HepG2 (cell line): ENCODE results near the gene AMPD2. TPM values are rescaled to one million over a fixed set of nuclear protein-coding genes. Genes with fewer than 3 reads are reported as not detected.
"Not testable (repeated sequence)": the region's sequence is repeated elsewhere in the genome, so short reads cannot be mapped to it uniquely, and the experiment has no call there.

Experiments used
- ATAC-seq: fragments of 200-7000 bp; cut with Tn5 transposase; 3 replicates; pipeline ENCODE4 v1.9.1; 2020; ENCODE audit warnings: mild to moderate bottlenecking, moderate library complexity
- BruUV-seq: library from RNA; stranded (reverse); fragments of 400-500 nt; replicated peaks from 2 replicates; lab custom pipeline; 2021; lab: Mats Ljungman, UMichigan
- CTCF ChIA-PET: fragments of 300-600 bp; formaldehyde crosslinking; extraction: SDS; loops from one replicate; lab custom pipeline; 2021; ENCODE audit warnings: low total read pairs, inconsistent platforms, low intra/inter-chr PET ratio; lab: Yijun Ruan, JAX
- POLR2A ChIA-PET: fragments of 350-600 bp; sonication (Branson Sonifier 250); formaldehyde crosslinking; loops from one replicate; lab custom pipeline; 2020; ENCODE audit warnings: antibody characterized with exemption, inconsistent platforms; lab: Yijun Ruan, JAX
- DNase-seq: peaks from one replicate; pipeline ENCODE4 v3.0.0-alpha.2; 2015; ENCODE audit warnings: low spot score
- FAIRE-seq: peaks from 3 replicates; lab custom pipeline; 2011; peaks lifted over from hg19 to GRCh38; lab: Jason Lieb, UNC
- H2AFZ ChIP-seq: one replicate; pipeline ENCODE4 v1.6.1; 2011; ENCODE audit warnings: low read length, inconsistent platforms
- H3K27ac ChIP-seq: fragments of 300-600 bp; 3 replicates; pipeline ENCODE4 v1.8.0; 2011; ENCODE audit warnings: mixed run types, mild to moderate bottlenecking, mixed read lengths, low read length, inconsistent platforms; ENCODE audit not compliant: insufficient read depth; ENCODE audit errors: extremely low read length
- H3K27me3 ChIP-seq, 2 experiments: fragments of 200-600 bp in 1 of 2; 2 replicates in 1 of 2; 3 replicates in 1 of 2; pipeline versions ENCODE4 v1.6.0 to v1.8.0; 2011; ENCODE audit warnings: low read length in 2 of 2, mild to moderate bottlenecking in 2 of 2, moderate library complexity in 2 of 2, inconsistent platforms in 1 of 2; ENCODE audit not compliant: insufficient read depth in 2 of 2, control insufficient read depth in 1 of 2
- H3K36me3 ChIP-seq, 2 experiments: fragments of 200-600 bp in 1 of 2; replicated peaks in 1 of 2; 2 replicates in 1 of 2; 3 replicates in 1 of 2; pipeline versions ENCODE4 v1.5.1 to v1.8.0; 2011; ENCODE audit warnings: low read length in 2 of 2, inconsistent platforms in 1 of 2; ENCODE audit not compliant: insufficient read depth in 2 of 2, control insufficient read depth in 1 of 2
- H3K4me1 ChIP-seq: 2 replicates; pipeline ENCODE4 v1.5.1; 2012; ENCODE audit warnings: low read length, inconsistent platforms; ENCODE audit not compliant: insufficient read depth
- H3K4me2 ChIP-seq: 2 replicates; pipeline ENCODE4 v1.6.0; 2011; ENCODE audit warnings: low read depth, low read length, inconsistent platforms
- H3K4me3 ChIP-seq, 3 experiments: fragments of 200-600 bp in 1 of 3; sonication (generic), shearing (Covaris generic) in 1 of 3; replicated peaks in 1 of 3; 2 replicates each; pipeline ENCODE4 v1.5.1; 2011 to 2016; ENCODE audit warnings: low read length in 3 of 3, inconsistent platforms in 2 of 3, low read depth in 2 of 3, mild to moderate bottlenecking in 2 of 3, control low read depth in 1 of 3, mixed read lengths in 1 of 3; ENCODE audit not compliant: insufficient read depth in 1 of 3
- H3K79me2 ChIP-seq: one replicate; pipeline ENCODE4 v1.6.1; 2011; ENCODE audit warnings: low read length, inconsistent platforms; ENCODE audit not compliant: insufficient read depth
- H3K9ac ChIP-seq: 2 replicates; pipeline ENCODE4 v1.6.0; 2011; ENCODE audit warnings: mild to moderate bottlenecking, low read depth, low read length, inconsistent platforms; ENCODE audit not compliant: insufficient read depth
- H3K9me3 ChIP-seq: 2 replicates; pipeline ENCODE4 v1.5.1; 2012; ENCODE audit warnings: mild to moderate bottlenecking, low read length
- H4K20me1 ChIP-seq: 2 replicates; pipeline ENCODE4 v1.6.0; 2011; ENCODE audit warnings: inconsistent platforms, mild to moderate bottlenecking, low read length, moderate library complexity; ENCODE audit not compliant: insufficient read depth
- FOXA1 ChIP-seq, 2 experiments: fragments of 450-650 bp in 1 of 2; sonication (generic) in 1 of 2; formaldehyde crosslinking in 1 of 2; IDR thresholded peaks; 2 replicates each; pipeline versions ENCODE4 v1.4.0 to v1.6.1; 2016 to 2020; ENCODE audit warnings: missing genetic modification reagents in 1 of 2
- WGBS: methylation state at CpG from one replicate; pipeline ENCODE4 v1.1.6; 2017; ENCODE audit warnings: low lambda C conversion rate; 5-methylcytosine and 5-hydroxymethylcytosine counted together
- in situ Hi-C: cut with HindIII; loops from 2 replicates; pipeline ENCODE4 v1.10.0; 2017; ENCODE audit warnings: low pct_unique_long_range_greater_than_20kb; ENCODE audit not compliant: extremely low pct_ligation_motif_present
- intact Hi-C: fragments of 100-400 bp; cut with micrococcal nuclease; formaldehyde crosslinking; loops from one replicate; pipeline ENCODE4 v1.10.0; 2022; ENCODE audit not compliant: unreplicated experiment
- polyA plus RNA-seq, 8 experiments: library from polyadenylated mRNA; depleted of rRNA in 3 of 8; stranded (reverse) in 7 of 8; unstranded in 1 of 8; fragments of >200 nt; fragmentation: Illumina TruSeq in 4 of 8; extraction: Trizol in 4 of 8; gene quantifications; 2 replicates each; pipeline versions ENCODE4 v1.2.1 to v1.2.3, GENCODE V29; 2011 to 2016; ENCODE audit warnings: low read depth in 4 of 8, missing spikeins in 1 of 8, mixed read lengths in 1 of 8; ENCODE audit not compliant: insufficient read depth in 1 of 8
- total RNA-seq, 5 experiments: library from RNA; depleted of rRNA; stranded (reverse); fragments of >200 nt; fragmentation: Illumina TruSeq; extraction: Trizol; gene quantifications; 2 replicates each; pipeline ENCODE4 v1.2.3, GENCODE V29; 2016; ENCODE audit warnings: low read depth in 1 of 5

AMPD2 gene
- total and polyA plus RNA-seq, 2 of the 13 experiments (the other 11 are each of a cell fraction or from before 2014, with no cell fraction given) = 62.3 to 82.0 TPM

GRCh38 chr1:109669949-109670302, 50.3 kb downstream of the AMPD2 start:
- H2AFZ ChIP-seq, H4K20me1 ChIP-seq, H3K27ac ChIP-seq, H3K4me3 ChIP-seq, H3K36me3 ChIP-seq, CTCF ChIA-PET, BruUV-seq, intact Hi-C loops, H3K9me3 ChIP-seq, FAIRE-seq, H3K9ac ChIP-seq, H3K4me2 ChIP-seq, ATAC-seq, H3K79me2 ChIP-seq, H3K27me3 ChIP-seq, DNase-seq: not testable (repeated sequence)
- 90% methylated on average over 4 of the region's 5 CpGs for WGBS
- H3K4me1 ChIP-seq = peaks cover 13% of the 10 kb centered on the region
- POLR2A ChIA-PET = interaction anchor here (0.6 kb wide), 1 partner anchor 14 kb away, joined by 3 read pairs; the partner anchor contains the start of gene GSTM4
- in situ Hi-C loops = loop anchor here (10.0 kb wide), 1 partner anchor 45 kb away; the partner anchor contains the start of gene GSTM5

- CTCF ChIA-PET = no interaction called here
- H3K4me3 ChIP-seq = no peak overlapping the region
- no peaks in the 10 kb centered on the region for H3K9me3 ChIP-seq
- ATAC-seq (no peak), DNase-seq (no peak), FAIRE-seq (no peak)
- TF ChIP-seq FOXA1 (IDR thresholded peaks at IDR 0.05) (no peak), FOXA1 (CRISPR knock-in tag; IDR thresholded peaks at IDR 0.05) (no peak)
- intact Hi-C loops (no loop called here), in situ Hi-C loops (no loop called here)
- H3K27ac ChIP-seq = no peak overlapping the region
- H3K4me1 ChIP-seq = peaks cover 13% of the 10 kb centered on the region
- no TSS peak for BruUV-seq
- WGBS = 86% methylated on average over 3 of the region's 5 CpGs
- POLR2A ChIA-PET = no interaction called here
- H3K27me3 ChIP-seq = no peaks in the 10 kb centered on the region
- no peaks in the 10 kb centered on the region for H3K79me2 ChIP-seq
- no peak overlapping the region for H2AFZ ChIP-seq
- no peak overlapping the region for H3K9ac ChIP-seq
- H3K36me3 ChIP-seq = no peaks in the 10 kb centered on the region
- H4K20me1 ChIP-seq = no peaks in the 10 kb centered on the region
- H3K4me2 ChIP-seq = no peak overlapping the region
These were observed 51.4 kb downstream of the AMPD2 start for GRCh38 chr1:109671067-109671466.

- H3K9me3 ChIP-seq, H4K20me1 ChIP-seq, intact Hi-C loops, H3K27me3 ChIP-seq, DNase-seq, H3K27ac ChIP-seq, H3K36me3 ChIP-seq, H3K4me1 ChIP-seq, H3K4me2 ChIP-seq, in situ Hi-C loops, ATAC-seq, CTCF ChIA-PET, H3K9ac ChIP-seq, H3K79me2 ChIP-seq, POLR2A ChIA-PET, BruUV-seq, FAIRE-seq, H3K4me3 ChIP-seq, H2AFZ ChIP-seq: not testable (repeated sequence)
- WGBS = 88% methylated on average over 2 of the region's 2 CpGs
These were observed 54.2 kb downstream of the AMPD2 start for GRCh38 chr1:109673861-109674260.

DNA sequence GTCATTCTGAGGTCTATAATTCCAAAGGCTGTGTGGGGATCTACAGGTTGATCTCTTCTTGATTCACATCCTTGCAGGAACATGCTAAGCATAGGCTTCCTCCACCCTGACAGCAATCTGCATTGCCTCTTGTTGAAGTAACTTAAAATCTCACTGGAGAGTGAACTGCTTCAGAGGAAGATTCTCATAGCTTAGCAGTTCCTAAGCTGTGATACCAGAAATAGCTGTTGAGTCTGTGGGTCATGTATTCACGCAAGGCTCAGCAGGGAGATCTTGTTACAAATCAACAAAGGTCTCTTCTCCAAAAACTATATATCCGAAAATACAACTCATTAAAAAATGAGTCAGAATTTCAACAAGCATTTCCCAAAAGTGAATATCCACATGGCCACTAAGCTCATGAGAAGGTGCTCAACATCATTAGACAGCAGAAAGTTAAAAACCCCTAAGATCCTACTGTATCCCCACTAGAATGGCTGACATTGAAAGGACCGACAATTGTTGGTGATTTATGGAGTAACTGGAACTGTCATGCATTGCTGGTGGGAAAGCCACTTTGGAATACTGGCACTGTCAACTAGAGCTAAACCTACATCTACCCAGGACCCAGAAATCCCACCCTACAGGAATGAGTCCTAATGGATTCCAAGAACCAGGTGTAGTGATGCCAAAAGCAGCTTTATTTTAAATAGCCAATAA, 57.2 kb downstream of the AMPD2 start:
- BruUV-seq, H4K20me1 ChIP-seq, FAIRE-seq, H2AFZ ChIP-seq, intact Hi-C loops, H3K4me2 ChIP-seq, DNase-seq, POLR2A ChIA-PET, H3K79me2 ChIP-seq, in situ Hi-C loops, CTCF ChIA-PET, H3K4me1 ChIP-seq, H3K36me3 ChIP-seq, H3K9me3 ChIP-seq, ATAC-seq, H3K9ac ChIP-seq, H3K27me3 ChIP-seq, H3K27ac ChIP-seq, H3K4me3 ChIP-seq: not testable (repeated sequence)
- 79% methylated on average over 2 of the region's 3 CpGs for WGBS
